ENCODE results near the gene SMYD1.
A peak's percentile ranks its signal among the peaks of the same experiment; 100 is the strongest.

The SMYD1 gene

DNA sequence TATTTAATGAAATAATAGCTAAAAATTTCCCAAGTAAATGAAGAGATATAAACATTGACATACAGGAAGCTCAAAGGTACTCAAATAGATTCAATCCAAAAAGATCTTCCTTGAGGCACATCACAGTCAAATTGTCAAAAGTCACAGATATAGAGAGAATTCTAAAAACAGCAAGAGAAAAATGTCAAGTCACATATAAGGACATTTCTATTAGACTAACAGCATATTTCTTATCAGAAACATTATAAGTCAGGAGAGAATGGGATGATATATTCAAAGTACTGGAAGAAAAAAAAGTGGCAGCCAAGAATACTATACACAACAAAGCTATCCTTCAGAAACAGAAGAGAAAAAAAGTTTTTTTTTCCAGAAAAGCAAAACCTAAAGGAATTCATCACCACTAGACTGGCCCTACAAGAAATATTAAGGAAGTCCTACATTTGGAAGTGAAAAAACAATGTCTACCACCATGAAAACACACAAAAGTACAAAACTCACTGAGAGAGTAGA is 81.4 kb downstream of the SMYD1 start:
- no peak for DNase-seq

DNA sequence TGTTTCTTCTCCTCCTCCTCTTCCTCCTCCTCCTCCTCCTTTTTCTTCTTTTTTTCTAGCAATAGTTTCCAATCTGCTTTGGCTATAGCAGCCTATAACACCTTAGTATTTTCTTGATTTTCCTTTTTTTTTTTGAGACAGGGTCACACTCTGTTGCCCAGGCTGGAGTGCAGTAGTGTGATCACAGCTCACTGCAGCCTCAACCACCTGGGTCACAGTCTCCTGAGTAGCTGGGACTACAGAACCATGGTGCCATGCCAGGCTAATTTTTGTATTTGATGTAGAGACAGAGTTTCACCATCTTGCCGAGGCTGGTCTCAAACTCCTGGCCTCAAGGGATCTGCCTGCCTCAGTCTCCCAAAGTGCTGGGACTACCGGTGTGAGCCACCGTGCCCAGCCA is 91.9 kb downstream of the SMYD1 start:
- DNase-seq: no peak

DNA sequence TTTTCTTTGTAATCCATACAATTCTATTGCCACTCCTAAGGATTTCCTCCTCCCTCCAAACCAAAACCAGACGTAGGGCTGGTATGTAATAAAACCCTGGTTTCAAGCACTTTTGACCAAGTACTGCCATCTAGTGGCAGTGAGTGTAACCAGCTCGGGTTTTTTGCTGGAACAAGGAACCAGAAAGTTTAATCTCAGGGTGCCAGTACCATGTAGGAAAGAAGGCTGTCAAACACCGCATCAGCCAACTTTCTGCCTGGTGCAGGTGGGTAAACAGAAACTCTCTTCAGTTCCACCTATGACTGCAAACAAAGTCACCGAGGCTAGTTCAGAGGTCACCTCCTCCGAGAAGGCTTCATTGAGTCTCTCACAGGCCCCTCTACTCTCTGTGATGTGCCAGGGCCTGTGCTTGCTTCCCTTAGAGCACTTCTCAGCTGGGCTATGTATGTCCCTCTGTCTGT is 92.4 kb downstream of the SMYD1 start:
- peak in 5 of 6 experiments; percentile 11 to 64 (median 43) for DNase-seq

- no peak for DNase-seq
Observed at GRCh38 chr2:88160517-88160916, 92.9 kb downstream of the SMYD1 start.

DNA sequence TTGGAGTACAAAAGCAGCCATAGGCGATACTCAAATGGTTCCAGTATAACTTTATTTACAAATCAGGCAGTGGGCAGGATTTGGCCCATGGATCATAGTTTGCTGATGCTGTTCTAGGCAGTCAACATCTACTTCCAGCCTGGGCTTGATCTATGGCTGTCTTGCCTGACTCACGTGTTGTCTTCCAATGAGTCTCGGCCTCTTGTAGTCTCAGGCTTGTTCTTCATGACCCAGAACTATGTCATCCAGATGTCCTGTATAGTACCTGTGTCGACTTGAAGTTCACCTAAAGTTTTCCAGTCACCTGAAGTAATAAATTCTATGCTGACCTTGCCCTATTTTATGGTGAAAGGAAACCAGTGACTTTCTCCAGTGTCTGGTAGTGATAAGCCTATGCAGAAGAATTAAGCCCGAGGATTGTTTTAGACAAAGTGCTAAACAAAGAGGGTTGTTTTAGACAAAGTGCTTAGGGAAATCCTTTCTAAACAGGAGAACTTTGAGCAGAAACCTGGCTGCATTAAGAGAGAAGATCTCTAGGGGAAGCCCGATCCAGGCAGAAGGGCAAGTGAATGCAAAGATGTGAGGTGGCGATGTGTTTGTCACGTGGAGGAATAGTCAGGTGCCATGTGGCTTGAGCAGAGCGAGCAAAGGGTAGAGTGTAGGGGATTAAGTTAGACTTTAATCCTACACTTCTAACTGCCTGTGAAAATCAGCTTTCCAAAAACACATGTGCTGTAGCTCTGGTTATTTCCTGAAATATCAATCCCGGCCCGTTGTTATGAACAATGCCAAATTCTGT is 94.0 kb downstream of the SMYD1 start:
- DNase-seq: no peak
